Ovary (tissue), 9 donors: ENCODE data around the gene GPHN. TPM values are rescaled to one million over a fixed set of nuclear protein-coding genes. Genes with fewer than 3 reads are reported as not detected.
"Not testable (repeated sequence)": the region's sequence is repeated elsewhere in the genome, so short reads cannot be mapped to it uniquely, and the experiment has no call there.

Experiments
- DNase-seq, 5 donors: peaks; one replicate each; pipeline ENCODE4 v3.0.0-alpha.2; 2019 to 2020
- H3K27ac ChIP-seq, 2 donors: fragments of 200-600 bp; one replicate each; pipeline versions ENCODE4 v1.5.1 to v1.8.0; 2019 to 2022
- H3K27me3 ChIP-seq: fragments of 200-600 bp; one replicate; pipeline ENCODE4 v1.8.0; 2022
- H3K36me3 ChIP-seq: fragments of 200-600 bp; sonication (generic); one replicate; pipeline ENCODE4 v1.5.1; 2019
- H3K4me1 ChIP-seq: one replicate; pipeline ENCODE4 v1.8.1; 2013; ENCODE audit warnings: mild to moderate bottlenecking, moderate library complexity; ENCODE audit not compliant: insufficient read depth
- H3K4me3 ChIP-seq: fragments of 200-600 bp; sonication (generic); one replicate; pipeline ENCODE4 v1.5.1; 2017
- H3K9me3 ChIP-seq, 2 donors: fragments of 200-600 bp in 1 of 2; sonication (generic) in 1 of 2; one replicate each; pipeline versions ENCODE4 v1.5.1 to v1.8.1; 2013 to 2019; ENCODE audit warnings: mild to moderate bottlenecking in 1 of 2, moderate library complexity in 1 of 2
- EP300 ChIP-seq: sonication (generic); formaldehyde crosslinking; IDR thresholded peaks from one replicate; pipeline ENCODE4 v1.6.1; 2017; ENCODE audit warnings: antibody characterized with exemption
- POLR2A ChIP-seq: fragments of 450-650 bp; IDR thresholded peaks from one replicate; pipeline ENCODE4 v1.6.1; 2017; ENCODE audit warnings: antibody characterized with exemption, mild to moderate bottlenecking, moderate library complexity
- WGBS, 3 donors: extraction: QIAGEN DNeasy Blood & Tissue Kit in 1 of 3; methylation state at CpG; one replicate each; pipeline versions ENCODE4 v1.1.5 to v1.1.7; 2013 to 2017; 5-methylcytosine and 5-hydroxymethylcytosine counted together
- intact Hi-C, 4 donors: fragments of 100-400 bp; cut with DNase I; formaldehyde crosslinking; loops; one replicate each; pipeline versions ENCODE4 v1.11.0 to v1.15.1; 2022 to 2023
- polyA plus RNA-seq, 2 donors: library from polyadenylated mRNA; stranded (reverse); fragments of 200-250 nt in 1 of 2; fragments of 350-450 nt in 1 of 2; fragmentation: Illumina TruSeq in 1 of 2; extraction: RNeasy Lipid Tissue Mini Kit (QIAGEN cat#74804) in 1 of 2; gene quantifications; one replicate each; pipeline ENCODE4 v1.2.3, GENCODE V29; 2013 to 2014
- total RNA-seq, 7 donors: library from RNA; depleted of rRNA in 2 of 7; stranded (reverse); fragments of >200 nt in 2 of 7; fragmentation: NEBNext Ultra II Directional in 3 of 7; extraction: Animal tissue kit (Norgen Biotek cat#: 25700) in 3 of 7; gene quantifications; one replicate each; pipeline versions ENCODE4 v1.1.0 to v1.2.4, GENCODE V29; 2016 to 2023
- TF ChIP-seq, protein P1 (sequence below), 3 donors: fragments of 450-650 bp in 2 of 3; fragments of 200-600 bp in 1 of 3; IDR thresholded peaks; one replicate each; pipeline versions ENCODE4 v1.5.1 to v1.8.0; 2016 to 2022; ENCODE audit warnings: antibody characterized with exemption in 3 of 3, mild to moderate bottlenecking in 1 of 3
- donor health status: DM: no; HTN: no; CAD: no; lungs with moderate emphysema.
- donor health status: DM: no; HTN: no; CAD: no.
- donor health status: Bipolar disorder and iron deficiency.
- donor health status: DM: yes; HTN: yes; CAD: no.
- donor health status: DM: no; HTN: no; CAD: no.
- donor health status: DM: yes; HTN: yes; CAD: no.

GPHN gene
- total and polyA plus RNA-seq, 9 donors: 8.3 to 44.9 (median 20.3) TPM

DNA sequence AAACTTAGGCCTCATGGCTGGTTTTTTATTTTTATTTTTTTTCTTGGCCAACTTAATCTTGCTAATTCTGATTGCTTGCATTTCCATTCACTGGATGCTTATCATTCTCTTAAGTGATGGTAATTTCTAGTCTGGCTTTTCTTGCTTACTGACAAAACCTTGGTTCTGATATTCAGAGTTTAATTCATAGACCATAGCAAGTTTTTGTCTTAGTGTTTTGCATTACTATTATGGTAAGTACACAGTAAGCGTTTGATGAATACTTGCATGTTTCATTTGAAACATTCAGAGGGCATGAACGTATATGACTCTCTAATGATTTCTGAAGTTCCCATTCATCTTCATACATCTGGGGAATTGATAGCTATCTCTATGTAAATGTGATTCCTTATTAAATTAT lies 55.8 kb downstream of the GPHN start:
- WGBS, 3 donors: 92 to 97% (median 95%) methylated on average over 2 of the region's 2 CpGs
- DNase-seq: no peak
- Histone ChIP-seq H3K4me1 (no peaks in the 10 kb centered on the region), H3K9me3 (no peaks in the 10 kb centered on the region), H3K36me3 (no peaks in the 10 kb centered on the region), H3K27ac (no peak overlapping the region), H3K27me3 (no peaks in the 10 kb centered on the region), H3K4me3 (no peak overlapping the region)
- intact Hi-C loops: no loop called here
- TF ChIP-seq POLR2A: no peak
- TF ChIP-seq, protein P1, sequence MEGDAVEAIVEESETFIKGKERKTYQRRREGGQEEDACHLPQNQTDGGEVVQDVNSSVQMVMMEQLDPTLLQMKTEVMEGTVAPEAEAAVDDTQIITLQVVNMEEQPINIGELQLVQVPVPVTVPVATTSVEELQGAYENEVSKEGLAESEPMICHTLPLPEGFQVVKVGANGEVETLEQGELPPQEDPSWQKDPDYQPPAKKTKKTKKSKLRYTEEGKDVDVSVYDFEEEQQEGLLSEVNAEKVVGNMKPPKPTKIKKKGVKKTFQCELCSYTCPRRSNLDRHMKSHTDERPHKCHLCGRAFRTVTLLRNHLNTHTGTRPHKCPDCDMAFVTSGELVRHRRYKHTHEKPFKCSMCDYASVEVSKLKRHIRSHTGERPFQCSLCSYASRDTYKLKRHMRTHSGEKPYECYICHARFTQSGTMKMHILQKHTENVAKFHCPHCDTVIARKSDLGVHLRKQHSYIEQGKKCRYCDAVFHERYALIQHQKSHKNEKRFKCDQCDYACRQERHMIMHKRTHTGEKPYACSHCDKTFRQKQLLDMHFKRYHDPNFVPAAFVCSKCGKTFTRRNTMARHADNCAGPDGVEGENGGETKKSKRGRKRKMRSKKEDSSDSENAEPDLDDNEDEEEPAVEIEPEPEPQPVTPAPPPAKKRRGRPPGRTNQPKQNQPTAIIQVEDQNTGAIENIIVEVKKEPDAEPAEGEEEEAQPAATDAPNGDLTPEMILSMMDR (IDR thresholded peaks at IDR 0.05): no peak
- no peak for TF ChIP-seq EP300

DNA sequence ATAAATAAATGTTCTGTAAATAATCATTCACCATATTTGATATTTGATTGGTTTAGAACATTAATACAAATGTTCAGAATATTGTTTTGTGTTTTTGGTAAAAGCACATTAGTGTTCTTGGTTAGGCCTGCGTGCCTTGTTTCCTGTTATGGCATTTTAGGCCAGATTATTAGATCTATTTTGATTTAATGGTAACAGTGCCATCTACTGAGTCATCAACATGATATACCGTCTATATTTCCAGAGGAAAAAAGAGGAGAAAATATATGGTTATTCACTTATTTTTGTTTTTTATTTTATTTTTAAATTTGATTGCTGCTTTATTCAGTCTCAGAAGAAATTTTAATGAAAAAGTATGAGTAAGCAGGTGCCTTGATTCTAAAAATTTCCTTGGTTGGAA lies 60.3 kb downstream of the GPHN start:
- Histone ChIP-seq H3K9me3 (no peaks in the 10 kb centered on the region), H3K4me1 (no peaks in the 10 kb centered on the region), H3K36me3 (no peaks in the 10 kb centered on the region), H3K27me3 (no peaks in the 10 kb centered on the region), H3K27ac (no peak overlapping the region), H3K4me3 (no peak overlapping the region)
- intact Hi-C loops: no loop called here
- 63 to 72% (median 68%) methylated on average over 2 of the region's 2 CpGs for WGBS, 3 donors
- TF ChIP-seq, protein P1 (IDR thresholded peaks at IDR 0.05): no peak
- TF ChIP-seq POLR2A: no peak
- no peak for DNase-seq

DNA sequence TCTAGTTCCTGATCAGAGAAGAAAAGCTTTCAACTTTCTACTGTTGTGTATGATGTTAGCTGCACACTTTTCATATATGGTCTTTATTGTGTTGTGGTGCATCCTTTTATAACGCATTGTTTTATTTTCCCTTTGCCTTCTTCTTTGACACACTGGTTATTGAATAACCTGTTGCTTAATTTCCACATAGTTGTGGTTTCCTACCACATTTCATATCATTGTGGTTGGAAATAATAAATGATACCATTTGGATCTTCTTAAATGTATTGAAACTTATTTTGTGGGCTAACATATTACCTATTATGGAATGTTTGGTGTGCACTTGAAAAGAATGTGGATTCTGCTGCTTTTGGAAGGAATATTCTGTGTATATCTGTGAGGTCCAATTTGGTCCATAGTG lies 64.9 kb downstream of the GPHN start:
- Histone ChIP-seq H3K9me3 (peaks cover 0 to 4% of the 10 kb centered on the region in 2 donors), H3K27me3 (no peaks in the 10 kb centered on the region), H3K36me3 (no peaks in the 10 kb centered on the region), H3K4me3 (no peak overlapping the region), H3K27ac (no peak overlapping the region), H3K4me1 (no peaks in the 10 kb centered on the region)
- DNase-seq: no peak
- intact Hi-C loops: no loop called here
- WGBS, 3 donors: 91 to 95% (median 94%) methylated on average over 1 of the region's 1 CpG
- TF ChIP-seq, protein P1 (IDR thresholded peaks at IDR 0.05): no peak
- TF ChIP-seq POLR2A (no peak), EP300 (no peak)

DNA sequence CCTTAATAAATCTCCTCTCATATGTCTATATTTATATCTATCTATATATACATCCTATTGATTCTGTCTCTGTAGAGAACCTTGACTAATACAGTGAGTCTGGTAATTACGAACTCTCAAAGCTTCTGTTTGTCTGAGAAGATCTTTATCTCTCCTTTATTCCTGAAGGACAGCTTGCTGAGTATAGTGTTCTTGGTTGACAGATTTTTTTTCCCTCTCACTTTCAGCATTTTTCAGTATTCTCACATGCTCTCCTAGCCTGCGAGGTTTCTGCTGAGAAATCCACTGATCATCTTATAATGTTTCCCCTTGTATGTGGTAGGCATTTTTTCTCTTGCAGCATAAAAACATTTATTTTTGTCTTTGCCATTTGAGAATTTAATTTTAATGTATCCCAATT lies 67.1 kb downstream of the GPHN start:
- DNase-seq: no peak
- no peak overlapping the region for H3K4me3 ChIP-seq
- WGBS, 3 donors: 94 to 99% (median 94%) methylated on average over 2 of the region's 2 CpGs
- H3K36me3 ChIP-seq: no peaks in the 10 kb centered on the region
- no peaks in the 10 kb centered on the region for H3K27me3 ChIP-seq
- TF ChIP-seq, protein P1 (IDR thresholded peaks at IDR 0.05): no peak
- TF ChIP-seq EP300 (no peak), POLR2A (no peak)
- intact Hi-C loops: no loop called here
- H3K27ac ChIP-seq: no peak overlapping the region
- H3K9me3 ChIP-seq: peaks cover 0 to 4% of the 10 kb centered on the region in 2 donors
- no peaks in the 10 kb centered on the region for H3K4me1 ChIP-seq

DNA sequence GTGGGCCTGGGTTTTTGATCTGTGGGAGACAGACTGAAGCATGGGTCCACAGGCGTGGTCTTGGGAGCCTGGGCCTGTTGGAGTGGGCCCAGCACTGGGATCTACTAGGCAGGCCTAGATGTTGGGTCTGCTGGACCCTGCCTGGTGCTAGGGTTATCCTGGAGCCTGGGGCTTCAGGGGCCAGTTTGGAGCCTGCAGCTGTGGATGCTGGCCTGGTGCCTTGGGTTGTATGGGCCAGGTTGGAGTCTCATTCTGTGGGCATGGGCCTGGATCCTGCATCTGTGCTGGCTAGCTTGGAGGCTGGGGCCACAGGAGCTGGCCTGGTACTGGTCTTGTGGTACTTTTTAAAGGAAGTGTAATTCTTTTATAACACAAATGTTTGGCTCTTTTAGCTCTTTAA lies 68.0 kb downstream of the GPHN start:
- H3K9me3 ChIP-seq: peaks cover 0 to 4% of the 10 kb centered on the region in 2 donors
- no peaks in the 10 kb centered on the region for H3K27me3 ChIP-seq
- no peaks in the 10 kb centered on the region for H3K4me1 ChIP-seq
- no peak for TF ChIP-seq POLR2A
- TF ChIP-seq, protein P1 (IDR thresholded peaks at IDR 0.05): no peak
- no peak for TF ChIP-seq EP300
- no peak for DNase-seq
- intact Hi-C loops: no loop called here
- H3K36me3 ChIP-seq: no peaks in the 10 kb centered on the region
- 75 to 100% (median 100%) methylated on average over 1 of the region's 1 CpG for WGBS, 3 donors
- no peak overlapping the region for H3K27ac ChIP-seq
- H3K4me3 ChIP-seq: no peak overlapping the region

DNA sequence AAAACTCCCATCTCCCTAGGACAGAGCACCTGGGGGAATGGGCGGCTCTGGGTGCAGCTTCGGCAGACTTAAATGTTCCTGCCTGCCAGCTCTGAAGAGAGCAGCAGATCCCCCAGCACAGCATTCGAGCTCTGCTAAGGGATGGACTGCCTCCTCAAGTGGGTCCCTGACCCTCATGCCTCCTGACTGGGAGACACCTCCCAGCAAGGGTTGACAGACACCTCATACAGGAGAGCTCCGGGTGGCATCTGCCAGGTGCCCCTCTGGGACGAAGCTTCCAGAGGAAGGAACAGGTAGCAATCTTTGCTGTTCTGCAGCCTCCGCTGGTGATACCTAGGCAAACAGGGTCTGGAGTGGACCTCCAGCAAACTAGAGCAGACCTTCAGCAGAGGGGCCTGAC lies 79.8 kb downstream of the GPHN start:
- H3K4me3 ChIP-seq, H3K36me3 ChIP-seq, intact Hi-C loops, H3K9me3 ChIP-seq, DNase-seq, H3K4me1 ChIP-seq, H3K27ac ChIP-seq, H3K27me3 ChIP-seq: not testable (repeated sequence)
- WGBS, 3 donors: 96 to 99% (median 96%) methylated on average over 6 of the region's 6 CpGs
